ENCODE data around the gene LEPROT. TPM values are rescaled to one million over a fixed set of nuclear protein-coding genes. Genes with fewer than 3 reads are reported as not detected.

The LEPROT gene
- total and polyA plus RNA-seq, 2 of the 8 experiments (the other 6 are each of a cell fraction or from before 2014, with no cell fraction given) = 25.7 to 27.2 TPM

- Histone ChIP-seq H3K23me2 (ENCODE audit: low read depth, low read length) (peaks cover 1% of the 10 kb centered on the region; the same call in 1 of the 2 replicates), H2BK20ac (ENCODE audit: low read length) (no peak overlapping the region), H3K27ac (ENCODE audit: low read depth, low read length) (no peak overlapping the region), H3K9ac (replicated peaks in 1 of 4; ENCODE audit: extremely low read depth in 1 of 4, low read depth in 3 of 4, low read length in 3 of 4) (no peak overlapping the region), H3K9me3 (ENCODE audit: insufficient read depth in 2 of 2, low read depth in 1 of 2, low read length in 1 of 2) (peaks cover 0 to 9% of the 10 kb centered on the region in 2 experiments; a peak in 1 of 4 replicates), H2BK12ac (ENCODE audit: low read depth, low read length) (no peak overlapping the region), H2AFZ (ENCODE audit: low read length) (no peak overlapping the region), H3K4me1 (replicated peaks in 1 of 4; ENCODE audit: control insufficient read depth in 3 of 4, insufficient read depth in 4 of 4, low read length in 3 of 4) (peaks cover 0 to 11% (median 7%) of the 10 kb centered on the region in 4 experiments; a peak in 5 of 7 replicates), H3K18ac (ENCODE audit: extremely low read depth, low read length) (no peak overlapping the region), H4K5ac (ENCODE audit: insufficient read length, low read depth, low read length) (no peak overlapping the region), H3K27me3 (replicated peaks in 1 of 4; ENCODE audit: control insufficient read depth in 3 of 4, extremely low read depth in 1 of 4, insufficient read depth in 3 of 4, low read length in 3 of 4) (no peaks in the 10 kb centered on the region; a peak in 1 of 7 replicates), H4K8ac (ENCODE audit: extremely low read depth, insufficient read depth, low read length) (no peak overlapping the region), H3K4me2 (ENCODE audit: insufficient read depth in 1 of 2, low read depth in 2 of 2, low read length in 2 of 2) (no peak overlapping the region), H3K56ac (replicated peaks; ENCODE audit: insufficient read length, low read depth, low read length) (no peak overlapping the region), H4K20me1 (replicated peaks in 1 of 2; ENCODE audit: control insufficient read depth in 1 of 2, insufficient read depth in 2 of 2, low read length in 2 of 2) (no peaks in the 10 kb centered on the region), H2BK15ac (ENCODE audit: low read length) (no peak overlapping the region), H4K91ac (replicated peaks; ENCODE audit: insufficient read length, low read length) (peak overlapping the region; percentile 89), H2BK120ac (replicated peaks; ENCODE audit: low read depth, low read length) (no peak overlapping the region), H2BK5ac (ENCODE audit: low read depth, low read length) (no peak overlapping the region), H3K36me3 (ENCODE audit: control insufficient read depth in 2 of 4, insufficient read depth in 4 of 4, low read length in 3 of 4) (no peaks in the 10 kb centered on the region; a peak in 1 of 8 replicates), H3K79me2 (ENCODE audit: control insufficient read depth in 1 of 2, insufficient read depth in 2 of 2, low read length in 2 of 2) (no peaks in the 10 kb centered on the region), H3K79me1 (ENCODE audit: low read depth, low read length) (no peaks in the 10 kb centered on the region), H3K4me3 (ENCODE audit: extremely low read depth in 1 of 4, insufficient read depth in 2 of 4, low read depth in 3 of 4, low read length in 4 of 4) (no peak overlapping the region), H3K23ac (ENCODE audit: insufficient read length) (no peak overlapping the region), H3K4ac (replicated peaks; ENCODE audit: insufficient read length, low read depth, low read length) (no peak overlapping the region), H3K14ac (ENCODE audit: insufficient read length) (no peak overlapping the region), H2AK5ac (ENCODE audit: low read depth, low read length) (no peak overlapping the region)
- WGBS, 2 experiments (ENCODE audit: extremely low coverage in 1 of 2, insufficient coverage in 1 of 2, insufficient read length in 1 of 2, insufficient replicate concordance in 2 of 2, low coverage in 1 of 2, low lambda C conversion rate in 2 of 2, missing lambda C conversion rate in 1 of 2) = 92 to 100% methylated on average over 4 to 12 of the region's 12 CpGs
- FAIRE-seq (no peak), DNase-seq (ENCODE audit: low read depth in 1 of 2, low spot score in 2 of 2) (no peak)
- POLR2A ChIA-PET (ENCODE audit: partially characterized antibody) = interaction anchor here (0.7 to 1.5 kb wide), 2 partner anchors 8 to 9 kb away, joined by 3 to 5 read pairs; no protein-coding TSS in a partner anchor
- CTCF ChIA-PET (ENCODE audit: partially characterized antibody) = interaction anchor here (0.7 to 5.0 kb wide), 9 partner anchors 9 to 464 kb away, joined by 3 to 27 read pairs (median 4); no protein-coding TSS in a partner anchor
- TF ChIP-seq POU5F1 (IDR thresholded peaks at IDR 0.05; ENCODE audit: low read depth, low read length) (no peak), TBP (IDR thresholded peaks at IDR 0.05; ENCODE audit: low read depth, low read length) (no peak), CEBPB (IDR thresholded peaks at IDR 0.05; ENCODE audit: low read depth, low read length) (no peak), CHD2 (IDR thresholded peaks at IDR 0.05; ENCODE audit: low read length) (no peak), CTBP2 (IDR thresholded peaks at IDR 0.05; ENCODE audit: borderline replicate concordance, insufficient read depth, insufficient read length, low read length) (no peak), RXRA (IDR thresholded peaks at IDR 0.05; ENCODE audit: insufficient read depth, low read depth, low read length) (no peak), POLR2AphosphoS5 (IDR thresholded peaks at IDR 0.05; ENCODE audit: low read depth, low read length) (no peak), EZH2 (IDR thresholded peaks at IDR 0.05; ENCODE audit: low read depth, low read length, severe bottlenecking) (no peak), SIX5 (IDR thresholded peaks at IDR 0.05; ENCODE audit: low read depth, low read length) (no peak), MAX (IDR thresholded peaks at IDR 0.05) (no peak), CHD1 (IDR thresholded peaks at IDR 0.05; ENCODE audit: low read depth, low read length) (no peak), NRF1 (IDR thresholded peaks at IDR 0.05; ENCODE audit: low read depth, low read length) (no peak), HDAC2 (IDR thresholded peaks at IDR 0.05; ENCODE audit: borderline replicate concordance in 1 of 2, low read depth in 2 of 2, low read length in 2 of 2) (no peak)
These were observed 19.9 kb downstream of the LEPROT start for GRCh38 chr1:65440322-65440900.

Measured in H1 (cell line).